GM15510 (cell line): Measurements from ENCODE around the gene NACC2.

Source experiments
- POLR2A ChIP-seq: IDR thresholded peaks from 3 replicates; pipeline ENCODE4 v1.6.1; 2011; ENCODE audit warnings: borderline replicate concordance; ENCODE audit not compliant: insufficient read length; ENCODE audit errors: extremely low read depth

The NACC2 gene

GRCh38 chr9:136018257-136019031, 76.6 kb downstream of the NACC2 start:
- TF ChIP-seq POLR2A, result no peak

- no peak for TF ChIP-seq POLR2A
Measured at GRCh38 chr9:136017289-136018190, 77.5 kb downstream of the NACC2 start.

GRCh38 chr9:136016572-136017288, 78.4 kb downstream of the NACC2 start:
- TF ChIP-seq POLR2A, result no peak

GRCh38 chr9:136015656-136016571, 79.2 kb downstream of the NACC2 start:
- no peak for TF ChIP-seq POLR2A

DNA sequence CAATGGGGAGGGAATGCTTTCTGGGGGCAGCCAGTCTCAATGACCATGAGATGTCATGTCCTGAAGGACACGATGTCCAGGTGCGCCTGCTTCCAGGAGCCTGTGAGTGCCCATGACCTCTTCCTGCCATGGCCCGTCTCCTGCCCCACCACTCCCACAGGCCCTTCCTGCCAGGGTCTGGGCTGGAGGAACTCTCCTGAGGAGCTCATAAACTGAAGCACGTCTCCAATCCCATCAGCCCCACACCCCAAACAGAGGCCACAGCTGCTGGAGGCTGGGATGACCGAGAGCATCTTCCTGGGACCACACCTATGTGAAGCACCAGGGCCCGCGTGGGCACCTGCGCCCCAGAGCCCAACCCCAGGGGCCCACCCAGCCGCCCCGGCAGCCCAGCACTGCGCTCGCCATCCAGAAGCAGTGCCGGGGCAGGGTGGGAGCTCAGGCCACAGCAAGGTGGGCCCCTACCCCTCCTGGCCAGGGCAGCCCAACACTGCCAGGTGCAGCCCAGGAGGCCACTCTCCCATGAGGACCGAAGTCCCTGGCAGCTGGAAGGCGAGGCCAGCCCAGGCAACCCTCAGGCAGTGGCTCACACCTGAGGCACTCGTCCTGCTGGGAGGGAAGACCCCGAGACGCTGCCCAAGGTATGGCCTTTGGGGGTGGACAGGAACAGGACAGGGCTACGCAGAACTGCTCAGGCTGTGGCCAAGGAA, 80.0 kb downstream of the NACC2 start:
- no peak for TF ChIP-seq POLR2A

GRCh38 chr9:136014147-136014923, 80.8 kb downstream of the NACC2 start:
- TF ChIP-seq POLR2A, result no peak

GRCh38 chr9:136013524-136014034, 81.5 kb downstream of the NACC2 start:
- TF ChIP-seq POLR2A, result no peak

DNA sequence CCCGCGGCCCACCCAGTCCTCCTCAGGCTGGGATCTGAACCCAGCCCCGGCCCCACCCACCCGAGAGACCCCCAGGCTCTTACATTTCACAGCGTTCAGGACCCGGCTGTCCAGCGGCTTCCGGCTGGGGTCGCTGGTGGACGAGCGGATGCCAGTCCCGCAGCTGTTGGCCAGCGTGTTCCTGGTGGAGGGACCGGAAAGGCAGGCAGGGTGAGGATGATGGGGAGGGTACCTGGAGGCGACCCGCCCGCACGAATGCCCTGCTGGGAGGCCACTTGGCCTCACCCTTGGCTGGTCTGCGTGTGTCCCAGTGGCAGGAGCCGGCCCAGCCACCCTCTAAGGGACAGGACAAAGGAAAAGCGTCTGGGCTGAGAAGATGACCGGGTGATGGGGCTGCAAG, 82.0 kb downstream of the NACC2 start:
- no peak for TF ChIP-seq POLR2A

- TF ChIP-seq POLR2A, result no peak
Measured at GRCh38 chr9:136012651-136013050, 82.4 kb downstream of the NACC2 start.

- no peak for TF ChIP-seq POLR2A
Measured at GRCh38 chr9:136011703-136012496, 83.2 kb downstream of the NACC2 start.

DNA sequence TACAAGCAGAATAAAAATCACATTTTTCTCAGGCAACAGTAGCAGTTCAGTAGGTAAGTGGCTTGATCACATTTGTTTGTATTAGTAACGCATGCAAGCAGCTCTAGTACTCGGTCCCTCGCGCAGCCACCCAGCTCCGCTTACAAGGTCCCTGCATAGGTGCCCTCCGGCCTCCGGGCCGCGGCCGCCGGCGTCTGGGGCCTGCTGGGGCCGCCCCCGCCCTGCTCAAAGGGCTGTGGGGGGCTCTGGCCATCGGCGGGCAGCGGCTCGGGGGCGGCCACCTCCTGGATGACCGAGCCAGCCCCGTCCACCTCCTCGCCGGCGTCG, 83.8 kb downstream of the NACC2 start:
- TF ChIP-seq POLR2A, result no peak

GRCh38 chr9:136010615-136011361, 84.3 kb downstream of the NACC2 start:
- no peak for TF ChIP-seq POLR2A

DNA sequence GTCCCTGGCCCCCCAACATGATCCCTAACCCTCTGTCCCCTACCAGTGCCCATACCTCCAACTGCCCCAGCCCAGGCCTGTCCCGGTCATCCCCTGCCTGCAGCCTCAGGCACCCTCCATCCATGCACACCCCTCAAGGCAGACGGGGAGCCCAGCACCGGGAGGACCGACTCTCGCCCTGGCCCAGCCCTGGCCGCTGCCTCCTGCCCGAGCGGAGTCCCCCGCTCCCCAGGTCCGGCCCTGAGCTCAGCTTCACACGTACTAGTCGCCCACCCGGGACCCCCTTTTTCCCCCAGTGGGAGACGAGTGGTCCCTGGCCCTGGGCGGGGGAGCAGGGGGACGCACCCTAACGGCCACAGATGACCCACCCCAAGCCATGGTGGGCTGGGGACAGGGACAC, 84.9 kb downstream of the NACC2 start:
- TF ChIP-seq POLR2A, result no peak
